Stimulated activated CD4-positive, alpha-beta T cell treated with anti-CD3 and anti-CD28 coated beads, Interleukin-12 subunit alpha, Interleukin-12 subunit beta, amount 100 ng/mL, for 4 hours (primary cell): Measurements from ENCODE around the gene IGBP1.
"Not testable (repeated sequence)": the region's sequence is repeated elsewhere in the genome, so short reads cannot be mapped to it uniquely, and the experiment has no call there.

ENCODE experiments used
- DNase-seq: peaks from one replicate; pipeline ENCODE4 v3.0.0-alpha.2; 2020

The IGBP1 gene

DNA sequence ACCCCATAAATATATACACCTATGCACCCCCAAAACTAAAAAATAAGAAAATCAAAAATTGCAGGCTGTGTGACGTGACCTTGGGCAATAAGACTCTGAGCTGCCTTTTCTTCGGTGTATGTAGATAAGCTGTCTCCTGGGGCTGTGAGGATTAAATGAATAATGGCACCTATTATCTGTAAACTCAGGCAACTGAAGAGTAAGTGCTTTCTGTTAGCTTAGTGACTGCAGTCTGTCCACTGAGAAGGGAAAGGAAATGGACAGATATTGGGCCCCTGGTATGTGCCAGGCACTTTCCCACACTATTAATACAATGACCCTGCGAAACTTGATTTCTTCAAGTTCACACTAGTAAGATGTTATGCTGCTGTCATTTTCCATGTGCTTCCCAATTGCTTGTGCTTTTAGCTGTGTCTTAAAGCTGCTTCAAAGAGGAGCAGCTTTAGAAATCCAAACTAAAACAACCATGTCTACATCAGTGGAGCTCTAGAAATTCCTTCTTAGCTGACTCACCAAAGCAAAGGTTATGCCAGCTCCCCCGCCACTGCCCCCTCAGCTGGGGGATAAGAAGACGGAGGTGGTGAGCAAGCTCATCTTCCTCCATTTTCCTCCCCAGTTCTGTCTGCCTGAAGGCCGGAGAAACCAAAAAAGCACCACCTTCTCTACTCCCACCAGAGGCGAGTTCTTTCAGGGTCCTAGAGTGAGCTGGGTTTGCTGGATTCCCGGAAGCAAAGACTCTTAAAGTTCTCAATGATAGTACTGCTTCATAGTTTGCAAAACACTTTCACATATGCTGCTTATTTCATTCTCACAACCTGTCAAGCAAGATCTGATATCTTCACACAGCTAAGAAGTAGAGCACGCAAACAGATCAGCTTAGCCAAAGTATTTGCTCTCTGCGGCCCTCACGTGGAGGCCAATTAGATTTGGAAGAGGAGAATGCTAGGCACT lies 35.3 kb downstream of the IGBP1 start:
- DNase-seq = no peak

DNA sequence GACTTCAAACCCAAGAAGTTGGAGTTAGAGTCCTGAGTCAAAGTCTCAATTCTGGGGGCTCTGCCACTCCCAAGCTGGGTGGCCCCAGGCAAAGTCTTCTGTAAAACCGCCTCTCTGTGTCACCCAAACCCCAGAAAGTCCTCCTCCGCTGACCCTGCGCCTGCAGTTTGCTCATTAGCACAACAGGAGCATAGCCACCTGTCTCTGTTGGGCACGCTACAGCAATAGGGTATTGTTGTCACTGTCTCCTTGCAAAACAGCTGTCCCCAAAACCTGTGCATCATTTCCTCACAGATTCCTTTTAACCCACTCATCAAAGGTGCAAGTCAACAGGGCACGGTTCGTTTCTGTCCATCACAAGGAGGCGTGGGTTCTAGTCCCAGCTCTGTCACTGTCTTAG lies 36.0 kb downstream of the IGBP1 start:
- DNase-seq = no peak

DNA sequence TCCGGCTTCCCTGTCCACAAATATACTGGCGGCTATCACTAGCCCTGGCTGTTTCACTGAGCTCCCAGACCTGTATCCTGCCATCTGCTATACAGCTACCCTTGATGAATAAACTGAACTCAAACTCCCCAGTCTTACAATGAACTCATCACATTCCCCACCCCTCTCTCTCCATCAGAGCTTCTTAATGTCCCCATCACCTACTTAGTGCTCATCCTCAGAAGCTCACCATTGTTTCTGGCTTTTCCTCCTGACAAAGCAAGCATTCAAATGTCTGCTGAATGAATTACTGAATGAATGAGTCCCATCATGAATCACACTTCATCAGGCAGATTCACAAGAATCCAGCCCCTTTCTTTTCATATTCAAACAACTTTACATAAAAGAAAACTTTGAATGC lies 38.4 kb downstream of the IGBP1 start:
- no peak for DNase-seq

DNA sequence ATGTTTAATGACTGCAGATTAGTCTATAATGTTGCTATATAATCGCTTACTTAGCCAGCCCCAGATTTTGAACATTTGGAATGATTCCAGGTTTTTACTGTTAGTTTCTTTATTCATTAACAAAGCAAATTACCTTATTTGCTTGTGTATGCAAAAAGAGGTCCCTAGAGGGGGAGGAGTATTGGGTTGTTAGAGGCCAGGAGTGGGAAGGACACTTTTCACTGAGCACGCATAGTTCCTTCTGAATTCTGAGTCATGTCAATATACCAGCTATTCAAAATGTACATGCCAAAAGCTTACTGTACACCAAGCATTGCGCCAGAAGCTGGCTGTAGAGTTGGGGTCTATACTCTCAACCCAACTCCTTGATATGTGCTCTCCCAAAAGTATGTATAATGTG lies 39.0 kb downstream of the IGBP1 start:
- no peak for DNase-seq

DNA sequence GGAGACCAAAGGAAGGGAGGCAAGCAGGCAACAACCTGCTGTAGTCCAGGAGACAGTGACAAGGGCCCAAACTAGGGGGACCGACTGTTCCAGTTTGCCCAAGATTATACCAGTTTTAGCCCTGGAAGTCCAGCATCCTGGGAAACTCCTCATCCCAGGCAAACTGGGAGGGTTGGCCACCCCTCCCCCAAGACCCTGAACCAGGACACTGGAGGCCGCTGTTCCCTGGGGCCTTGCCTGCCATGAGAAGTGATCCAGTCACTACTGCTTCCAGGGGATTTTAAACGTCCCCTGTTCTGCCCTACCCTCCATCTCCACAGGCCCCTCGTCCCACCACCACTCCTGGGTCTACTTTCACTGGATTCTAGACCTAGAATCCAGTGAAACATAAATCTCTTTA lies 39.7 kb downstream of the IGBP1 start:
- DNase-seq = no peak

DNA sequence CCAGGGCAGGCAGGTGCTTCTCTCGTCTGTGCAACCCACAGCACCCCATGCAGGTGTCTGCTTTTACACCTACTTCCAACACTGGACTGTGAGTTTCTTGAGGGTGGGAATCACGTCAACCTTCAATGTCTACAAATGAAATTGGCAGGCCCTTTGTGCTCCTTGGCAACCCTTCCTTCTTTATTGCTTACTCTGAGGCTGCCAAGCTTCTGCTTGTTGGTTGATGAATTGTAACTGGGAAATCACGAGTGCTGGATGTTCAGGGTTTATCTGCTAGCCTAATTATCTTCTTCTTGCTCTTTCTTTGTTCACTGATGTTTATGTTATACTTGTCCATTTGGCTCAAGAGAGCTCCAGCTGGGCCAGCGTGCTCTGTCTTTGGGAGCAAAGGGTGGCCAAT lies 41.5 kb downstream of the IGBP1 start:
- no peak for DNase-seq

DNA sequence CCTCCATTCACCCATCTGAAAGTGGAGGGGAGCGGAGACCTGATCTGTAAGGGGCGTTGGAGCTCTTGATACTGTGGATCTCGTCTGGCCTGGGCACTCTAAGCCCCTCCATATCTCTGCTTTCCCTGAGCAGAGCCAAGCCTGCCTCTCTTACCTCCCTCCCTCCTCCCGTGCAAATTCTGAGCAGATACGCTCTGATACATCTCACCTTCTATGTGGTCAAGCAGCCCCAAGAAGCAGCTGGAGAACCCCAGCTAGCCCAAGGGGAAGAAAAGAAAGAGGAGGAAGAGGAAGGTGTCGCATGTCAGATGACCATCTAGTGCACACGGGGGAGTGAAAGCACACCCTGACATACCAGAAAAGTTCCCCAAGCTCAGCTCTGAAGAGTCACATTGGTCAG lies 42.1 kb downstream of the IGBP1 start:
- no peak for DNase-seq

DNA sequence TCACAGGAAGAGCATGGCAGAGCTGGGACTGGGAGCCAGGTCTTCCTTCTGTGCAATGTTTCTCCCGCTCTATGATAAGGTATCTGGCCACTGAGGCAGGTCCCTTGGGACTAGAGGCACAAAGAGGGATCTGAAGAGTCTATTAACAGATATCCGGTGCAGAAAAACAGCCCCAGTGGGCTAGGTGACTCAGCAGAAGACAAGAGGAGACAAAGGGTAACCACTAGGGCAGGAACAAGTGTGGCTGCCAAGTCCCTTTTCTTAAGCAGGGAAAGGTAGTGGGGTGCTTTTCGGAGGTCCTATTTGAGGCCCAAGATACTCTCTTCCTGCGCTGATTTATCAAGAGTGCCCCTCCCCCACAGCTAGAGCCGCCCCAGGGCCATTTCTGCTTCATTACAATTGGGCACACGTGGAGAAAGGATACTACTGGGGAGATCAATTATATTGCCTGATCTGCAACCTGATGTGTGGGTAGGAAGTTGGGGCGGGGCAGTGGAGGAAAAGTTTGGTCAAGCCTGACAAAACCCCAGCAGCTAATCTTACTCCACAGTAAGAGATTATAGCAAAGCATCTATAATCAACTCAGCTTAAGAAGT lies 43.8 kb downstream of the IGBP1 start, which contains the start of gene DGAT2L6:
DGAT2L6 (plus strand) TSS at position 546 of the 596 bp plus-strand sequence. CDS start 100 bp downstream, outside the sequence.
- no peak for DNase-seq

DNA sequence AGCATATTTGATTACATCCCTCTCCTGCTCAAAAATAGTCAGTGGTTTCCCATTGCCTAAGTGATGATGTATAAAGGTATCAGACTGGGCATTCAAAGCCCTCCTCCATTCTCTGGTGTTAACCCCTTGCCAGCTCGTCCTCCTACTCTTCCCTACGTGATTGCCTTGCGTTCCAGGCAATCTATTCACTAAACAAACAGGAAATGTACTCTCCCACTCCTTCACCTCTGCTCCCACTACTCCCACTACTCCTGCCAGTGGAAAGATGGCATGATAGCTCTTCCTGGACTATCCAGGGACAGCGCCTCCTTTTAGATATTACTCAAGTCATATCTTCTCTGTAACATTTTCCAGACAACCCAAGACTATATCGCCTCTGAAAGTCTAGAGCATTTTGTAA lies 49.8 kb downstream of the IGBP1 start:
- no peak for DNase-seq

DNA sequence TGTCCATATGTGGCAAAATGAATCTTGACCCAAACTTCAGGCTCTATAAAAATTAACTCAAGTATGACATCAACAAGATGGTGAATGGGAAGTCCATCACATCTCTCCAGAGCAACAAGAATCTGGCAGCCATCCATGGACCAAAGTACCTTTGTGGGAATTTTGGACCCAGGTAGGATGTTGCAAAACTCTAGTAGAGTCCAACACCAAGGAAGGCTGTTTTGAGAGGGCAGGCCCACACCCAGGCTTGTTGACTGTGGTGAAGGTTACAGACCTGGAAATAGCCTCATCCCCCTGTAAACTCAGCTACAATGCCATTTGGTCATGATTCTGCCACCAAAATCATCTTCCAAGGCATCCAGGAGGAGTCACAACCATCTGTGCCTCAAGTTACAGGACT lies 57.0 kb downstream of the IGBP1 start:
- DNase-seq = no peak

DNA sequence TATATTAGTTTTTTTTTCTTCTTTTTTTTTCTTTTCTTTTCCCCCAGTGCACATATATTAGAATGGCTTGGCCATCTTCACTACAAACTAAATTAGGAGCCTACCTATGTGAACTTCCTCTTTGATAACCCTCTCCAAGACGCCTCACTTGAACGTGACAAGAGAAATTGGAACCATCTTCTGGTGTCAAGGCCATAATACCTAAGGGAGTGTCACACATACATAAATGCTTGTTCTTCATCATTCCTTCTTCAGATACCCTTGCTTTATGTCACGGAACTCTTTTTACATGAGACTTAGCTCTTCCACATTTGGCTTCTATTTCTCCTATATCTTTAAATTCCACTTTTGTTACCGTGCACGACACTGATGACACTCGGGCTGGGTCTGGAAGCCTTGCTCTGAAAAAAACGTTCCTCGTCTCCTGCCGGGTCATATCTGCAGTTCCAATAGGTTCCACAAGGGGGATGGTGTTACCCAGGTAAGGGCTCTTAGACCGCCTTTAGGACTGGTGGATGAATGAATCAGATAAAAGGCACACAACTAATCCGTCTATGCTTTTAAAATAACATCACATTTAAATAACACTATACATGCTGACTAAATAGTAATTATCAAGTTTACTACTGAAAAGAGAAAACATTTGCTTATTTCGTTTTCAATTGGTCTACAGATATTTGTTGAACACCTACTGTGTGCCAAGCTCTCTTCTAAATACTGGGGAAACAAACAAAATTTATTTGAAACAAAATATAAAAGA lies 63.9 kb downstream of the IGBP1 start:
- peak; percentile 48 for DNase-seq

DNA sequence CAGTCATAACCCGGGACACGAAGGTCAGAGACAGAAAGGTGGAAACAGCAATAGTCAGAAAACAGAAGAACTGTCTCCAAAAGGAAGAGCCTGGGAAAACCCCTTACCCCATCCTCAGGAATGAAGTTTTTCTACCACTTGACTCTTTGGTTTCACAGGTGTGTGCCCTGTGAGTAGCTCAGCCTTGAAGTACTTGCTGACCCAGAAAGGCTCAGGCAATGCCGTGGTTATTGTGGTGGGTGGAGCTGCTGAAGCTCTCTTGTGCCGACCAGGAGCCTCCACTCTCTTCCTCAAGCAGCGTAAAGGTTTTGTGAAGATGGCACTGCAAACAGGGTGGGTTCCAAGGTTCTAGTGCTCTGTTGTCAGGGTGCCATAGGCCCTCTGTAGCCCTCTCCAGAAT lies 68.5 kb downstream of the IGBP1 start:
- no peak for DNase-seq

DNA sequence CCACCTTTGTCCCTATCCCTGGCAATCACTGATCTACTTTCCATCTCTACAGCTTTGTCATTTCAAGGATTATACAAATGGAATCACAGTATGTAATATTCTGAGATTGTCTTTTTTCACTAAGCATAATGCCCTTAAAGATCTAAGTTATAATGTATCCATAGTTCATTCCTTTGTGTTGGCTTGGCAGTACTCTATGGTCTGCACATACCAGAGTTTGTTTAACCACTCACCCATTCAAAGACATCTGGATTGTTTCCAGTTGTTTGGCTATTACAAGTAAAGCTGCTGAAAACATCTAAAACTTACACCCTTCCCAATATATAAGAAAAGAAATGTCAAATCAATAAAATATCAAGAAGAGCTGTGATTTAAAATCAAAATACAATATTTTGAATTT lies 75.2 kb downstream of the IGBP1 start:
- no peak for DNase-seq

DNA sequence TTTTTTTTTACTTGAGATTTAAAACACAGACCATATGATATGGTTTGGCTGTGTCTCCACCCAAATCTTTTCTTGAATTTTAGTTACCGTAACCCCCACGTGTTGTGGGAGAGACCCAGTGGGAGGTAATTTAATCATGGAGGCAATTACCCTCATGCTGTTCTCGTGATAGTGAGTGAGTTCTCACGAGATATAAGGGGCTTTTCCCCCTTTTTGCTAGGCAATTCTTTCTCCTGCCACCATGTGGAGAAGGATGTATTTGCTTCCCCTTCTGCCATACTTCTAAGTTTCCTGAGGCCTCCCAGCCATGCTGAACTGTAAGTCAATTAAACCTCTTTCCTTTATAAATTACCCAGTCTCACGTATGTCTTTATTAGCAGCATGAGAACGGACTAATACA lies 76.3 kb downstream of the IGBP1 start:
- not testable (repeated sequence) for DNase-seq
